CD4-positive, alpha-beta T cell treated with Interleukin-15 for 4 hours (primary cell): ENCODE data around the gene HS6ST2.

Experiments used
- DNase-seq: peaks from one replicate; pipeline ENCODE4 v3.0.0-alpha.2; 2020; ENCODE audit warnings: low spot score

HS6ST2 gene

GRCh38 chrX:132740316-132741123, 217.9 kb downstream of the HS6ST2 start:
- no peak for DNase-seq

- DNase-seq = no peak
Observed at GRCh38 chrX:132738951-132739350, 219.5 kb downstream of the HS6ST2 start.

- peak; percentile 25 for DNase-seq
Observed at GRCh38 chrX:132737743-132738142, 220.7 kb downstream of the HS6ST2 start.

- no peak for DNase-seq
Observed at GRCh38 chrX:132732236-132732635, 226.2 kb downstream of the HS6ST2 start.

GRCh38 chrX:132730726-132731125, 227.7 kb downstream of the HS6ST2 start:
- DNase-seq = no peak

GRCh38 chrX:132730266-132730665, 228.2 kb downstream of the HS6ST2 start:
- no peak for DNase-seq

GRCh38 chrX:132728296-132728695, 230.1 kb downstream of the HS6ST2 start:
- no peak for DNase-seq

- DNase-seq = no peak
Observed at GRCh38 chrX:132718431-132718958, 239.9 kb downstream of the HS6ST2 start.

GRCh38 chrX:132716006-132716405, 242.4 kb downstream of the HS6ST2 start:
- DNase-seq = no peak

- DNase-seq = no peak
Observed at GRCh38 chrX:132714913-132715312, 243.5 kb downstream of the HS6ST2 start.

GRCh38 chrX:132712350-132712749, 246.1 kb downstream of the HS6ST2 start:
- DNase-seq = no peak

- no peak for DNase-seq
Observed at GRCh38 chrX:132710656-132711155, 247.7 kb downstream of the HS6ST2 start.

GRCh38 chrX:132708529-132708928, 249.9 kb downstream of the HS6ST2 start:
- DNase-seq = no peak

- no peak for DNase-seq
Observed at GRCh38 chrX:132704769-132705168, 253.7 kb downstream of the HS6ST2 start.

GRCh38 chrX:132694382-132694781, 264.0 kb downstream of the HS6ST2 start:
- no peak for DNase-seq

- no peak for DNase-seq
Observed at GRCh38 chrX:132692526-132692925, 265.9 kb downstream of the HS6ST2 start.

- no peak for DNase-seq
Observed at GRCh38 chrX:132692066-132692465, 266.4 kb downstream of the HS6ST2 start.

- no peak for DNase-seq
Observed at GRCh38 chrX:132689612-132690563, 268.5 kb downstream of the HS6ST2 start.

GRCh38 chrX:132685276-132685675, 273.2 kb downstream of the HS6ST2 start:
- no peak for DNase-seq

- no peak for DNase-seq
Observed at GRCh38 chrX:132677233-132677716, 281.2 kb downstream of the HS6ST2 start.

- DNase-seq = no peak
Observed at GRCh38 chrX:132676561-132677186, 281.8 kb downstream of the HS6ST2 start.

GRCh38 chrX:132676102-132676501, 282.3 kb downstream of the HS6ST2 start:
- no peak for DNase-seq
